Hepatocyte (in vitro differentiated cells): ENCODE data around the gene PCBP4.
A peak's percentile ranks its signal among the peaks of the same experiment; 100 is the strongest.

ENCODE experiments used
- CTCF ChIP-seq: fragments of 200-600 bp; sonication (generic); IDR thresholded peaks from 2 replicates; pipeline ENCODE4 v1.5.1; 2016; ENCODE audit warnings: antibody characterized with exemption, mild to moderate bottlenecking; ENCODE audit not compliant: poor library complexity
- EZH2 ChIP-seq: fragments of 200-600 bp; sonication (generic); IDR thresholded peaks from 2 replicates; pipeline ENCODE4 v1.6.1; 2016; ENCODE audit warnings: antibody characterized with exemption, mild to moderate bottlenecking, borderline replicate concordance
- EZH2phosphoT487 ChIP-seq: fragments of 200-600 bp; sonication (generic); IDR thresholded peaks from one replicate; pipeline ENCODE4 v1.6.1; 2018; ENCODE audit warnings: antibody characterized with exemption, mild to moderate bottlenecking, low read depth, moderate library complexity; ENCODE audit not compliant: unreplicated experiment, severe bottlenecking

- TF ChIP-seq EZH2 (no peak), CTCF (peak; percentile 100), EZH2phosphoT487 (no peak)
Measured at GRCh38 chr3:51941798-51942602, 25.3 kb downstream of the PCBP4 start, which contains the start of the genes PARP3 and RRP9.
